GM18868 (cell line): ENCODE data around the gene EXOC6B.
"Not testable (repeated sequence)": the region's sequence is repeated elsewhere in the genome, so short reads cannot be mapped to it uniquely, and the experiment has no call there.

Experiments
- ATAC-seq: cut with Tn5 transposase; IDR thresholded peaks from one replicate; pipeline ENCODE4 v1.9.1; 2021; ENCODE audit warnings: mild to moderate bottlenecking, moderate library complexity; ENCODE audit not compliant: unreplicated experiment

The EXOC6B gene

DNA sequence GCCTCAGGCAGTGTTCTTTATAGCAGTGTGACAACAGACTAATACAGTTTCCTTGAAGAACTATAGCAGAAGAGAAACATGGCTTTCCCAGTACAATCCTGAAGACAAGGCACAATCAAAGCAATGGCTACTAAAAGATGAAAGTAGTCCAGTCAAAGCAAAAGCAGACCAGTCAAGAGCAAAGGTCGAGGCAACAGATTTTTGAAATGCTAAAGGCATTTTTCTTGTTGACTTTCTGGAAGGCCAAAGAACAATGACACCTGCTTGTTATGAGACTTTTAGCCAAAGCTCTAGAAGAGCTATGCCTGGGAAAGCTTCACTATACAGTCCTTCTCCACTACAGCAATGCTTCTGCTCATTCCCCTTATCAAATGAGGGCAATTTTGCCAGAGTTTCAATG lies 269.9 kb downstream of the EXOC6B start:
- ATAC-seq = no peak

- not testable (repeated sequence) for ATAC-seq
These were observed 270.5 kb downstream of the EXOC6B start for GRCh38 chr2:72555363-72555762.

DNA sequence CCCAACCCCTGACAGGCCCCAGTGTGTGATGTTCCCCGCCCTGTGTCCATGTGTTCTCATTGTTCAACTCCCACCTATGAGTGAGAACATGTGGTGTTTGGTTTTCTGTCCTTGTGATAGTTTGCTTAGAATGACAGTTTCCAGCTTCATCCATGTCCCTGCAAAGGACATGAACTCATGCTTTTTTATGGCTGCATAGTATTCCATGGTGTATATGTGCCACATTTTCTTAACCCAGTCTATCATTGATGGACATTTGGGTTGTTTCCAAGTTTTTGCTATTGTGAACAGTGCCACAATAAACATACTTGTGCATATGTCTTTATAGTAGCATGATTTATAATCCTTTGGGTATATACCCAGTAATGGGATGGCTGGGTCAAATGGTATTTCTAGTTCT lies 270.9 kb downstream of the EXOC6B start:
- not testable (repeated sequence) for ATAC-seq

DNA sequence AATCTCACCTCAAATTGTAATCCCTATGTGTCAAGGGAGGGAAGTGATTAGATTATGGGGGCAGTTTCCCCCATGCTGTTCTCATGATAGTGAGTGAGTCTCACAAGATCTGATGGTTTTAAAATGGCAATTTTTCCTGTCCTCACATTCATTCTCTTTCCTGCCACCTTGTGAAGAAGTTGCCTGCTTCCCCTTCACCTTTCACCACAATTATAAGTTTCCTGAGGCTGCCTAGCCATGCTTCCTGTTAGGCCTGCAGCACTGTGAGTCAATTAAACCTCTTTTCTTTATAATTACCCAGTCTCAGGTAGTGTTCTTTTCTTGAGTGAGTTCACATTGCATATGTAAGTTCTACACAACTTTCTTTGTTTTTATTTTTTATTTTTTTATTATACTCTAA lies 271.5 kb downstream of the EXOC6B start:
- no peak for ATAC-seq

DNA sequence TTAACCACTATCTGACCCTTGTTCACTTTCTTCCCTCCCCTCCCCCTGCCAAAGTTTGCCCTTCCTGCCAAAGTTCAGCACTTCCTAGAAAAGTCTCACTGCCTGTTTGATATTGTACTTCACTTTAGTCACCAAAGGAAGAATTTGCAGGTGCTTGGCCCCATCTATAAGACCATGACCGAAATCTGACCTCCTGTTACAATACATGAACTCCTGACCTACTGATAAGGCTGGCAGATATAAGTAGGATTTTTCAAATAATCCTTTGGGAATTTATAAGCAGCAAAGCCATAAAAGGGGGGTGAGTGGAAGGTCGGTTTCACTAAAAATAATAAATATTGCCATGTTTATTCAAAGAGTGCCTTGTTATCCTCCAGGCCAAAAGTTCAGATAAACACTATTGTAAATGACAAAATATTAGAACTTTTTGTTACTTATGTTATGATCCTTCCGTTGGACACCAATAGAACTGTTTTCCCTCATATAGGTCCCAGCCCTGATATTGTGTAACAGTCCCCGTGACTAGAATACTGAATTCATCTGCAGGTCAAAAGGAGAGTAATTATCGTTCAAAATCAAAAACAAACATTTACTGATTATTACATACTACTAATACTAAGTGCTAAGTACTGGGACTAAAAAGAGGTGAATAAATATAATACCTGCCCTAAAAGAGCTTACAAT lies 277.6 kb downstream of the EXOC6B start:
- ATAC-seq = no peak

DNA sequence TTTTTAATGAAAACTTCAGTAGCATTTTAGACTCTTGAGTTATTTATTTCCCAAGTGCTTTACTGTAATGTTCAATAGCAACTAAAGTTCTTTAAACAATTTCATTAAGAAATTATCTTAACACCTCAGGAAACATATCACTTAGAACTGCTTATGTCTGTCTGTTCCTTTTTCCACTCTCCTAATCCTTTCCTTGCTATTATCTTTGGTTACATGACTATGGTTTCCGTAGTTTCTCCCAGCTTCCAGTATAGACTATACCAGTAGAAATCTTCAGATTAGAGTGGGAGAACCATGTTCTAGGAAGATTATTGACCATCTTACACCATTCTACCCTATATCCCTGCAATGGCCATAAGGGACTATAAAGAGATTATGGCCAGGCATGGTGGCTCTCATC lies 280.0 kb downstream of the EXOC6B start:
- no peak for ATAC-seq

DNA sequence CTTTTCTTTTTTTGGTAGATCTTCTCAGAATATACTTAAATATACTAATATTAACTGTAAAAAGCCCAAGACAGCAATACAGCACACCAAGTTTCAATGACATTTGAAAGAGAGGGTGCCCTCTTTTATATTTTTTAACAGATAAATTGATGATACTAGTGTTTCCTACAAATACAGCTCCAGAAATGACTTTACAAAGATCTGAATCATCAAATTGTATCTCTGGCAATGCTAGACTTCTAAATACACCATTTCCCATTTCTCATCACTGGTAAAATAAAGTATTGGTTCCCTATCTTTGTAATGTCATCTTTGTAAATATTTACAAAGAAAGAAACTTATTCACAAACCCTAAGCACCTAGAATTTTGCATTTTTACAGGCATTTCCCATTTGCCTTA lies 281.3 kb downstream of the EXOC6B start:
- no peak for ATAC-seq

DNA sequence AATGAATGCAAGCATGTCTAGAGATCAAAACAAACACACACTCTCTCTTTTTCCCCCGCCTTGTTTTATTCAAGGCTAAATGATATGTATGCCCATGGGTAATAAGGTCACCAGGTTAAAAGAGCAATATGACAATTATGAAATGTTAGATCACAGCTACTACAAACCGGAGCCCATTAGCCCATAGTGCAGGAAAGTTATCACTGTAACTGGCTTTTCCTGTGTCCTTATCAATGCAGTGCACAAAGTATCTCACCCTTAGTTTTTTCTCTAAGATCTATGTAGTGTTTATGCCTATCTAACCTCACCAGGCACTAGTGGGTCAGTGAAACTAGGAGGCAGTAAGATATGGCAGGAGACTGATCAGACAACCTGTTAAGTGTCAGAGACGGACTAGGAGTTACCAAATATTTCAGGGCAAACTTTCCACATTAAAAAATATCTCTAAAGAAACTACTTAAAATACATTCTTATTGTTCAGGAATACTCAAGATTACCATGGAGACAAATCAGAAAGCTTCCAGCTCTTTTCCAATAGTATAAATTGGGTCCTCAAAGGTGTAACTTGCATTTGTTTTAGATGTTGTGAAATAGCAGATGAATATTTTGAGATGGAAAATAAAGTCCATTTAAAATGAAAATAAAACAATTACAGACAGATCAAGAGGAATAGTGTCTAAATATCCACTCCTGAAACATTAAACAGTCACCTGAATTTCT lies 282.2 kb downstream of the EXOC6B start:
- ATAC-seq = no peak

GRCh38 chr2:72539071-72539552 lies 286.7 kb downstream of the EXOC6B start:
- no peak for ATAC-seq

DNA sequence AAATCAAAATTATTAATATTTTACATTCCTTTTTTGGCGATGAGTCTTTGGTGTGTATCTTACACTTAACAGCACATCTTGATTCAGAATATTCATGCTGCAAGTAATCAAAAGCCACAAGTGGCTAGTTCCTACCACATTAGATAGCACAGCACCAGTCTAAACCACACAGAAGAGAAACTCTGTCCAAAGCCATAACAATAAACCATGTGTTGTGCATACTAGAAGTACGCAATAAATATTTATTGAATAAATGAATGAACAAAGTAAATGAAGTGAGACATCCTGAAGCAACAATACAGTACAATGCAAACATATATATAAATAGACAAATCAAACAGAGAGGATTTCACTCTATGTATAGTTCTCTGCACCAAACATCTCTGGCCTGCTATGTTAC lies 287.3 kb downstream of the EXOC6B start:
- no peak for ATAC-seq

DNA sequence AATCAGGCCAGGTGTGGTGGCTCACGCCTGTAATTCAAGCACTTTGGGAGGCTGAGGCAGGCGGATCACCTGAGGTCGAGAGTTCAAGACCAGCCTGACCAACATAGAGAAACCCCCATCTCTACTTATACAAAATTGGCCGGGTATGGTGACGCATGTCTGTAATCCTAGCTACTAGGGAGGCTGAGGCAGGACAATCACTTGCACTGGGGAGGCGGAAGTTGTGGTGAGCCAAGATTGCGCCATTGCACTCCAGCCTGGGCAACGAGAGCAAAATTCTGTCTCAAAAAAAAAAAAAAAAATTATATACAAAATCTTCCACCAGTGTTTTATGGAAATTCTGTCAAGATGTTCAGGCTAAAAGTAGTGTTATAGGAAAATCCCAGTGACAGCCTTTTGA lies 290.2 kb downstream of the EXOC6B start:
- ATAC-seq = not testable (repeated sequence)

GRCh38 chr2:72533765-72534164 lies 292.1 kb downstream of the EXOC6B start:
- no peak for ATAC-seq

DNA sequence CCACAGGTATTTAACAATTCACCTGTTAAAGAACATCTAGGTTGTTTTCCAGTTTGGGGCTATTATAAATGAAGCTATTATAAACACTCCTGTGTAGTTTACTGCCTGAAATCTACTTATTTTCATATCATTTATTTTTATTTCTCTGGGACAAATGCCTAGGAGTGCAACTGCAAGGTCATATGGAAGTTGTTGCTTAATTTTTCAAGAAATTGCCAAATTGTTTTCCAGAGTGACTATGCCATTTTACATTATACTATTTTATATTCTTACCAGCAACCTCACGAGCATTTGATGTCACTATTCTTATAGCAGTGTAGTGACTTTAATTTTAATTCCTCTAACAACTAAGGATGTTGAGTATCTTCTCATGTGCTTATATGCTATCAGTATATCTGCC lies 298.4 kb downstream of the EXOC6B start:
- no peak for ATAC-seq

- ATAC-seq = no peak
These were observed 299.2 kb downstream of the EXOC6B start for GRCh38 chr2:72526623-72527022.

GRCh38 chr2:72524071-72524470 lies 301.8 kb downstream of the EXOC6B start:
- no peak for ATAC-seq

DNA sequence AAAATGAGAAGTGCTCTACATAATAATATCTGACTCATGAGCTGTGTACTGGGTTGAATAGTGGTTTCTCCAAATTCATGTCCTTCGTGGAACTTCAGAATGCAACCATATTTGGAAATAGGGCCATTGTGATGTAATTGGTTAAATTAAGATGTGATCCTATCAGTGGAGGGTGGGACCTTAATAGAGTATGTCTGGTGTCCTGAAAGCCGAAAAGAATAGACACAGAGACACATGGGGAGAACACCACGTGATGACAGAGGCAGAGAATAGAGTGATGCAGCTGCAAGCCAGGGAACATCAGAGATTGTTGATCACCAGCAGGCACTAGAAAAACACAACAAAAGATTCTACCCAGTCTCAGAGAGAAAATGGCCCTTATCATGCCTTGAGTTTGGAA lies 310.1 kb downstream of the EXOC6B start:
- ATAC-seq = no peak

DNA sequence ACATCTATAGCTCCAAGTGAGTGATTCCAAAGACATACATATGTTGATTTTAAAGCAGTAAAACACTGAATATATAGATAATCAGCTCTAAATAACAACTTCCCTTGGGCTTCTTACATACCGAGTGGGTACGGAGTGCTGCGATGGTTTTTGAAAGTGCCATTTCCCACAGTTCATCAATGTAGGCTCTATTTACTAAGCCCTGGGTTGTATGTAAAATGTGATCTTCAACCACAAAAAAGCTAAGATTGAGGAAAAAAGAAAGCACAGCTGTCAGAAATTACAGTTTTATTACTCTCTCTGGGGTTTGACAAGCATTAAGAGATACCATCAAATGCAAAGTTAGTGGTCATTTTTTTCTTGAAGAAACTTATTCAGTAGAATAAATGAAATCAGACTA lies 312.8 kb downstream of the EXOC6B start:
- ATAC-seq = no peak

DNA sequence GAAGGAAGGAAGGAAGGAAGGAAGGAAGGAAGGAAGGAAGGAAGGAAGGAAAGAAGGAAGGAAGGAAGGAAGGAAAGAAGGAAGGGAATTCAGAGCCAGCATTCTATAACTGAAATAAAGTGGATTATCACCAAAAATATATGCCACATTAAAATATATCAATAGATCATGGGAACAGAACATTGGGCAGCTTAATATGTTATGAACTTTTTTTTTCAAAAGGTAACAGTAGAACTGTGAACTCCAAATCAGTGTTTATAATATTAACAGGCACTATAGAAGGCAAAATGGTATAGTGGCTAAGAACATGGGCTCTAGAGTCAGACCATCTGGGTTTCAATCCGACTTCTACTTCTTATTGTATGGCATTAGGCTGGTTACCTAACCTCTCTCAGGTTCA lies 313.5 kb downstream of the EXOC6B start:
- no peak for ATAC-seq

DNA sequence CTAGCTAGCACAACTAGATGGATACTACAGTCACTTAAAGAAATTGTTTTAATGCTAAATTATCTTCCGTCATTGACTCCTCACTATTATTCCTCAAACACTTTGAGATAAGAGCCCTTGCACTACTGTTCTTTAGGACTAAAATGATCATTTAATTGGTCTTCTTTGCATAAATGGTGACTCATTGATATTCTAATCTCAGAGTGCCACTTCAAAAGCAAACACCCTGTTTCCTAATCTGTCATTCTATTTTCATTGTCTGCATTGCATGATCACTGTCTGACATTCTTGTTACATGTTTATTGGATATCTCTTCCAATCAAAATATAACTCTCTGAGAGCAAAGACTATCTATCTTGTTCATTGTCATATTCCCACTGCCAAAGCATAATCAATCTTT lies 313.9 kb downstream of the EXOC6B start:
- no peak for ATAC-seq

DNA sequence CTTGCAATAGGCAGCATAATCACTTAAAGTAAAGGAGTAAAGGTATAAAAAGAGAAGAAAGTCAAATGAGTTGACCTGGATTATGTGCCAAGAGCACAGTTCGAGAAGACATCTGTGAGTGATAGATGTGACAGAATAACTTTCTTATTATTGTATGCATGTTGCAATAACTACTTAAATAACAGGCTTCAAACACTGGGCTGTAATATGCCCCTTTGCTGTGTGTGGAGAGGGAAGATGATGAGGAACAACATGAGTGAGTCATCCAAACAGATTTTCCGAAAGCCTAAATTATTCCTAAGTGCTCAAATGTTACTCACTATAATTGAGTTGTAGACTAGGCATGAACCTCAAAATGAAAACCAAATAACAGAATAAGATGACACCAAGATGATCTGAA lies 328.1 kb downstream of the EXOC6B start:
- ATAC-seq = no peak

DNA sequence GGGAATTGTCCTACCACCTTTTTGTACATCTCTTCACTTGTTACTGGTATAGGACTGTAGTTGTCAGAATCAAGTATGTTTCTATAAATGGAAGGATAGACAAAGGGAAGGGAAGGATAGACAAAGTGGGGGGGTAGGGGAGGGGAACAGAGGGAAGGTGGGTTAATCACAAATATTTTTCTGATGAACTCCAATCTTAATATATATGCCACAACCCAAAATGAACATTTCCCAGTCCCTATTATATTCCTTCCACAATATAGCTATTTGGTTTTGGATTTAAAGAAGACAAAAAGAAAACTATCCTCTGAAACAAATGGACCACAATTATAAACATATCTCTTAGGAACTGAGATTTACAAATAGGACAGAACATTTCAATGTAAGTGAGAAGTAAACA lies 329.4 kb downstream of the EXOC6B start:
- ATAC-seq = no peak

GRCh38 chr2:72494392-72494791 lies 331.4 kb downstream of the EXOC6B start:
- ATAC-seq = no peak

DNA sequence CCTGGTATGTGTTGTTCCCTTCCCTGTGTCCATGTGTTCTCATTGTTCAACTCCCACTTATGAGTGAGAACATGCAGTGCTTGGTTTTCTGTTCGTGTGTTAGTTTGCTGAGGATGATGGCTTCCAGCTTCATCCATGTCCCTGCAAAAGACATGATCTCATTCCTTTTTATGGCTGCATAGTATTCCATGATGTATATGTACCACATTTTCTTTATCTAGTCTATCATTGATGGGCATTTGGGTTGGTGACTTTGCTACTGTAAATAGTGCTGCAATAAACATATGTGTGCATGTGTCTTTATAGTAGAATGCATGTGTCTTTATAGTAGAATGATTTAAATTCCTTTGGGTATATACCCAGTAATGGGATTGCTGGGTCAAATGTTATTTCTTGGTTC lies 341.2 kb downstream of the EXOC6B start:
- not testable (repeated sequence) for ATAC-seq
